ENCODE measurements around the gene MLIP.

GRCh38 chr6:54248994-54249393 lies 137.8 kb downstream of the MLIP start:
- TF ChIP-seq CTCF (CRISPR knock-in tag; IDR thresholded peaks at IDR 0.05), result no peak
- TF ChIP-seq, protein P1, sequence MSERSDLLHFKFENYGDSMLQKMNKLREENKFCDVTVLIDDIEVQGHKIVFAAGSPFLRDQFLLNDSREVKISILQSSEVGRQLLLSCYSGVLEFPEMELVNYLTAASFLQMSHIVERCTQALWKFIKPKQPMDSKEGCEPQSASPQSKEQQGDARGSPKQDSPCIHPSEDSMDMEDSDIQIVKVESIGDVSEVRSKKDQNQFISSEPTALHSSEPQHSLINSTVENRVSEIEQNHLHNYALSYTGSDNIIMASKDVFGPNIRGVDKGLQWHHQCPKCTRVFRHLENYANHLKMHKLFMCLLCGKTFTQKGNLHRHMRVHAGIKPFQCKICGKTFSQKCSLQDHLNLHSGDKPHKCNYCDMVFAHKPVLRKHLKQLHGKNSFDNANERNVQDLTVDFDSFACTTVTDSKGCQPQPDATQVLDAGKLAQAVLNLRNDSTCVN (CRISPR knock-in tag; IDR thresholded peaks at IDR 0.05; ENCODE audit: borderline replicate concordance), result no peak
- TF ChIP-seq, protein P2, sequence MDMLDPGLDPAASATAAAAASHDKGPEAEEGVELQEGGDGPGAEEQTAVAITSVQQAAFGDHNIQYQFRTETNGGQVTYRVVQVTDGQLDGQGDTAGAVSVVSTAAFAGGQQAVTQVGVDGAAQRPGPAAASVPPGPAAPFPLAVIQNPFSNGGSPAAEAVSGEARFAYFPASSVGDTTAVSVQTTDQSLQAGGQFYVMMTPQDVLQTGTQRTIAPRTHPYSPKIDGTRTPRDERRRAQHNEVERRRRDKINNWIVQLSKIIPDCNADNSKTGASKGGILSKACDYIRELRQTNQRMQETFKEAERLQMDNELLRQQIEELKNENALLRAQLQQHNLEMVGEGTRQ (IDR thresholded peaks at IDR 0.05; ENCODE audit: low read depth, low read length), result no peak
- TF ChIP-seq, protein P2 (CRISPR knock-in tag; IDR thresholded peaks at IDR 0.05; ENCODE audit: borderline replicate concordance), result no peak
- TF ChIP-seq MXI1 (IDR thresholded peaks at IDR 0.05; ENCODE audit: borderline replicate concordance, low read depth, low read length), result no peak
- TF ChIP-seq, protein P3, sequence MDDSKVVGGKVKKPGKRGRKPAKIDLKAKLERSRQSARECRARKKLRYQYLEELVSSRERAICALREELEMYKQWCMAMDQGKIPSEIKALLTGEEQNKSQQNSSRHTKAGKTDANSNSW (CRISPR knock-in tag; IDR thresholded peaks at IDR 0.05; ENCODE audit: borderline replicate concordance), result no peak
- TF ChIP-seq JUND (CRISPR knock-in tag; IDR thresholded peaks at IDR 0.05), result no peak
- TF ChIP-seq SOX5 (CRISPR knock-in tag; IDR thresholded peaks at IDR 0.05; ENCODE audit: borderline replicate concordance), result no peak
- TF ChIP-seq EZH2 (conservative IDR thresholded peaks at IDR 0.05; ENCODE audit: low read depth, low read length), result no peak
- no peak for TF ChIP-seq THAP8 (CRISPR knock-in tag; IDR thresholded peaks at IDR 0.05; ENCODE audit: borderline replicate concordance)
- TF ChIP-seq ZNF431 (CRISPR knock-in tag; IDR thresholded peaks at IDR 0.05; ENCODE audit: borderline replicate concordance, low read depth), result no peak
- no peak for TF ChIP-seq ZNF292 (CRISPR knock-in tag; IDR thresholded peaks at IDR 0.05; ENCODE audit: borderline replicate concordance, low read depth)
- no peak for TF ChIP-seq ZKSCAN8 (CRISPR knock-in tag; IDR thresholded peaks at IDR 0.05; ENCODE audit: borderline replicate concordance)
- TF ChIP-seq POLR2AphosphoS5 (IDR thresholded peaks at IDR 0.05; ENCODE audit: low read depth, low read length), result no peak
- TF ChIP-seq, protein P4, sequence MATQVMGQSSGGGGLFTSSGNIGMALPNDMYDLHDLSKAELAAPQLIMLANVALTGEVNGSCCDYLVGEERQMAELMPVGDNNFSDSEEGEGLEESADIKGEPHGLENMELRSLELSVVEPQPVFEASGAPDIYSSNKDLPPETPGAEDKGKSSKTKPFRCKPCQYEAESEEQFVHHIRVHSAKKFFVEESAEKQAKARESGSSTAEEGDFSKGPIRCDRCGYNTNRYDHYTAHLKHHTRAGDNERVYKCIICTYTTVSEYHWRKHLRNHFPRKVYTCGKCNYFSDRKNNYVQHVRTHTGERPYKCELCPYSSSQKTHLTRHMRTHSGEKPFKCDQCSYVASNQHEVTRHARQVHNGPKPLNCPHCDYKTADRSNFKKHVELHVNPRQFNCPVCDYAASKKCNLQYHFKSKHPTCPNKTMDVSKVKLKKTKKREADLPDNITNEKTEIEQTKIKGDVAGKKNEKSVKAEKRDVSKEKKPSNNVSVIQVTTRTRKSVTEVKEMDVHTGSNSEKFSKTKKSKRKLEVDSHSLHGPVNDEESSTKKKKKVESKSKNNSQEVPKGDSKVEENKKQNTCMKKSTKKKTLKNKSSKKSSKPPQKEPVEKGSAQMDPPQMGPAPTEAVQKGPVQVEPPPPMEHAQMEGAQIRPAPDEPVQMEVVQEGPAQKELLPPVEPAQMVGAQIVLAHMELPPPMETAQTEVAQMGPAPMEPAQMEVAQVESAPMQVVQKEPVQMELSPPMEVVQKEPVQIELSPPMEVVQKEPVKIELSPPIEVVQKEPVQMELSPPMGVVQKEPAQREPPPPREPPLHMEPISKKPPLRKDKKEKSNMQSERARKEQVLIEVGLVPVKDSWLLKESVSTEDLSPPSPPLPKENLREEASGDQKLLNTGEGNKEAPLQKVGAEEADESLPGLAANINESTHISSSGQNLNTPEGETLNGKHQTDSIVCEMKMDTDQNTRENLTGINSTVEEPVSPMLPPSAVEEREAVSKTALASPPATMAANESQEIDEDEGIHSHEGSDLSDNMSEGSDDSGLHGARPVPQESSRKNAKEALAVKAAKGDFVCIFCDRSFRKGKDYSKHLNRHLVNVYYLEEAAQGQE (IDR thresholded peaks at IDR 0.05; ENCODE audit: borderline replicate concordance in 1 of 2, low read depth in 1 of 2, low read length in 2 of 2), result no peak
